ENCODE data around the gene LACTBL1. TPM values are rescaled to one million over a fixed set of nuclear protein-coding genes. Genes with fewer than 3 reads are reported as not detected.

The LACTBL1 gene
- total and polyA plus RNA-seq, 2 experiments from 2014 or later = not detected

- H2AFZ ChIP-seq = no peak overlapping the region
- no peaks in the 10 kb centered on the region; the same call in 1 of the 2 replicates for H3K36me3 ChIP-seq (ENCODE audit: insufficient read depth)
- Mint-ChIP-seq H3K36me3 (ENCODE audit: low read depth) (no peaks in the 10 kb centered on the region), H3K27me3 (ENCODE audit: insufficient read depth, low read depth, poor library complexity) (no peaks in the 10 kb centered on the region), H3K27ac (no peak overlapping the region), H3K9me3 (no peaks in the 10 kb centered on the region), H3K4me3 (no peak overlapping the region; the same call in 2 of the 3 replicates), H3K4me1 (no peaks in the 10 kb centered on the region)
- no peaks in the 10 kb centered on the region for H3K9me2 ChIP-seq (ENCODE audit: insufficient read depth)
- H3K4me3 ChIP-seq = no peak overlapping the region
- no peak overlapping the region for H3K27ac ChIP-seq (ENCODE audit: low read depth)
- DNase-seq (ENCODE audit: low spot score) (no peak), ATAC-seq (no peak)
- H3F3A ChIP-seq (replicated peaks; ENCODE audit: low read depth) = no peaks in the 10 kb centered on the region
- TF ChIP-seq NANOG (IDR thresholded peaks at IDR 0.05; ENCODE audit: borderline replicate concordance) (no peak), ZNF114 (CRISPR knock-in tag; IDR thresholded peaks at IDR 0.05) (no peak), ZNF462 (CRISPR knock-in tag; IDR thresholded peaks at IDR 0.05) (no peak), CTCF (conservative IDR thresholded peaks at IDR 0.05; ENCODE audit: low read depth in 2 of 2) (no peak), POLR2AphosphoS5 (IDR thresholded peaks at IDR 0.05; ENCODE audit: low read depth) (no peak)
- no peaks in the 10 kb centered on the region for H3K27me3 ChIP-seq (ENCODE audit: insufficient read depth)
- H3K4me1 ChIP-seq (ENCODE audit: insufficient read depth) = no peaks in the 10 kb centered on the region
- H4K20me1 ChIP-seq (replicated peaks; ENCODE audit: insufficient read depth) = no peaks in the 10 kb centered on the region; the same call in 1 of the 2 replicates
- no peak overlapping the region for H3K4me2 ChIP-seq
- H3K79me2 ChIP-seq (replicated peaks; ENCODE audit: insufficient read depth) = no peaks in the 10 kb centered on the region
Measured at GRCh38 chr1:22906968-22907367, 65.7 kb downstream of the LACTBL1 start.
